ES-I3 (cell line): ENCODE data around the gene PIK3IP1.

ENCODE experiments used
- H3K36me3 ChIP-seq: 2 replicates; pipeline ENCODE4 v1.6.1; 2013; ENCODE audit warnings: mild to moderate bottlenecking, low read length, control low read depth, moderate library complexity; ENCODE audit not compliant: insufficient read depth
- H3K4me1 ChIP-seq: 2 replicates; pipeline ENCODE4 v1.6.1; 2013; ENCODE audit warnings: mild to moderate bottlenecking, control low read depth, low read length; ENCODE audit not compliant: insufficient read depth
- H3K9ac ChIP-seq: 2 replicates; pipeline ENCODE4 v1.6.1; 2013; ENCODE audit warnings: low read depth, mild to moderate bottlenecking, low read length, moderate library complexity
- H3K9me3 ChIP-seq: 2 replicates; pipeline ENCODE4 v1.6.1; 2013; ENCODE audit warnings: mild to moderate bottlenecking, low read length, moderate library complexity; ENCODE audit not compliant: control insufficient read depth, insufficient read depth

Gene PIK3IP1

DNA sequence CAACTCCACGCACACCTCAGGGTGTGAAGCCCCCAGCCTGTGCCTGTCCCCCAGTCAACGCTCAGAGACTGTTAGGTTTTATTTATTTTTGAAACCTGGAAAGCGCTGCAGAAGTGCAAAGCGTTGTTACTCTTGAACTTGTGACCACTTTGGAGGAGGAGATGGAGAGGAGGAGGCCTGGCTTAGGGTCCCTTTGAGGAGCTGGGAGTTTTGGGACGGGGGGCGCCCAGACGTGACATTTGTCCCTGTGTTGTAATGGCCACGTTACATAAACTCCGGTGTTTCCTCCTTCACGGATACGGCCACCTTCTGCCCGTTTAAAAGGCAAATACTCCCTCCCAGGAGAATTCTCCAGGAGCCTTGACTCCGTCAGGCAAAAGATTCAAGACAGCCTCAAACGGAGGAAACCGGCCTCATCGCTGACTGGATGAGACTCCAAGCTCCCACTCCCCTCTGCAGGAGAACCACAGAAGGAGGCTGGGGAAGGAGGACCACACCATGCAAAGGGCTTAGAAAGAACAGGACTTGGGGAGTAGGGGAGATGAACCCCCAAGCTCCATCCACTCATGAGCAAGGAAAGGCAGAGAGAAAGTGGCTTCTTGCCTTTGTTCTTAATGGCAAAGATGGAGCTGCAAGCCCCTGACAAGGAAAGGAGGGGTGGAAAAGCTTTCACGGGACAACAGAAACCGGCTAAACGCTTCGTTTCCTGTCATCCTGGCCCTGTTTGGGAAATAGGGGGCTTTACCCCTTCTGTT, 630 bp downstream of the PIK3IP1 start:
- Histone ChIP-seq H3K4me1 (no peaks in the 10 kb centered on the region), H3K9me3 (no peaks in the 10 kb centered on the region), H3K36me3 (no peaks in the 10 kb centered on the region), H3K9ac (peak overlapping the region; percentile 92; the same call in 1 of the 2 replicates)

- H3K4me1 ChIP-seq = no peaks in the 10 kb centered on the region
- no peaks in the 10 kb centered on the region for H3K36me3 ChIP-seq
- H3K9me3 ChIP-seq = no peaks in the 10 kb centered on the region
- peak overlapping the region; percentile 92 for H3K9ac ChIP-seq
Observed at GRCh38 chr22:31290494-31291471, 1.5 kb downstream of the PIK3IP1 start.

- H3K9ac ChIP-seq = no peak overlapping the region
- H3K4me1 ChIP-seq = no peaks in the 10 kb centered on the region
- no peaks in the 10 kb centered on the region for H3K9me3 ChIP-seq
- H3K36me3 ChIP-seq = no peaks in the 10 kb centered on the region
Observed at GRCh38 chr22:31289344-31289743, 2.9 kb downstream of the PIK3IP1 start.

DNA sequence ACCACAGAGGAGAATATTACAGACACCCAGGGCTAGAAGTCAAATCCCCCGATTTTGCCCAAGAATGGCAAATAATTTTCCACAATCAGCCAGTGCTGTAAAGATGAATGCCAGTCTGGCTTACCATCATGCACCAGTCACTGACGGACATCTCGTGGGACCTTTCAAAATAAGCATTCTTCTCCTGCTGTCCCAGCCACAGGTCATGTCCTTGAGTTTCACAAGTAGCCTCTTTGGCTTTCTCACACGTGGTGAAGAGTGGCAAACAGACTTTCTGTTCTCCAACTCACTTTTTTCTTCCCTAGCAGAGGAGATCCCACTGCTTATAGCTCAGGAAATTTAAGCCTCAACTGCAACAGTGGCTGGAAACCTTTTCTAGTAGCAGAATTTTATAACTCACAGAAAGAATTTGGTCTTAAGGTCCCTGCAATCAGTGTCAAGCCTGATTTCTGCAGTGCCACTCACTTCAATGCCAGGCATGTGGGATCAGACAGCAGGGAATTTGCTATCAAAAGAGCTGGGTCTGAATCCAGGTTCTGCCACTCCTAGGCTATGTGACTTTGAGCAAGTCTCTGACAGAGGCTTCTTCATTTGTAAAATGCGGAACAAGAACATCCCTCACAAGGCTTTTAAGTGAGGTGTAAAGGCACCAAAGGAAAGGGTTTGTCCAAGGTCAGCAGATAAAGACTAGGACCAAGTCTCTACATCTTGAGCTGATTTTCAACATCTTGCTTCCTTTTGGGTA, 3.6 kb downstream of the PIK3IP1 start:
- Histone ChIP-seq H3K9ac (no peak overlapping the region), H3K36me3 (no peaks in the 10 kb centered on the region)

DNA sequence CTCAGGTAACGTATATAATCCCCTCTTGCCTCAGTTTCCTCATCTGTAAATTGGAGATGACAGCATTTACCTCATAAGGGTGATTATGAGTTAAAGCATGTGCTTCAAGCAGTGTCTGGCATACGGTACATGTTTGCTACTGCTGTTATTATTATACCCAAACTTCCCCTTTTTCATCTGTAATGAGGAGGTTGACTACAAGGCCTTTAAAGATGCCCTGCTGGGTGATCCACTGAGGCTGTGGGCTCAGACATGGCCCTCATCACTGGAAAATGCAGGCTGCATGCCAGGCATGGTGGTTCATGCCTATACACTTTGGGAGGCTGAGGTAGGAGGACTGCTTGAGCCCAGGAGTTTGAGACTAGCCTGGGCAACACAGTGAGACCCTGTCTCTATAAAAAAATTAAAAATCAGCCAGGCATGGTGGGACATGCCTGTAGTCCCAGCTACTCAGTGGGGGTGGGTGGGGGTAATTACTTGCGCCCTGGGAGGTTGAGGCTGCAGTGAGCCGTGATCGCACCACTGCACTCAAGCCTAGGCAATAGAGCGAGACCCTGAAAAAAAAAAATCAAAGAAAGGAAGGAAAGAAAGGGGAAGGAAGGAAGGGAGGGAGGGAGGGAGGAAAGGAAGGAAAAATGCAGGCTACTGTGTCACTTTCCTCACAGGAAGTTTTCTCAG, 4.3 kb downstream of the PIK3IP1 start:
- Histone ChIP-seq H3K9ac (no peak overlapping the region), H3K9me3 (no peaks in the 10 kb centered on the region), H3K36me3 (no peaks in the 10 kb centered on the region), H3K4me1 (no peaks in the 10 kb centered on the region)

More for the DNA sequence above, 3.6 kb downstream of the PIK3IP1 start:
- Histone ChIP-seq H3K9me3 (no peaks in the 10 kb centered on the region), H3K4me1 (no peaks in the 10 kb centered on the region)

GRCh38 chr22:31286360-31287255, 5.7 kb downstream of the PIK3IP1 start:
- Histone ChIP-seq H3K9ac (no peak overlapping the region), H3K9me3 (no peaks in the 10 kb centered on the region), H3K4me1 (no peaks in the 10 kb centered on the region), H3K36me3 (no peaks in the 10 kb centered on the region)

- Histone ChIP-seq H3K4me1 (no peaks in the 10 kb centered on the region), H3K9ac (no peak overlapping the region), H3K36me3 (no peaks in the 10 kb centered on the region; the same call in 1 of the 2 replicates), H3K9me3 (no peaks in the 10 kb centered on the region)
Observed at GRCh38 chr22:31284281-31285155, 7.8 kb downstream of the PIK3IP1 start.

DNA sequence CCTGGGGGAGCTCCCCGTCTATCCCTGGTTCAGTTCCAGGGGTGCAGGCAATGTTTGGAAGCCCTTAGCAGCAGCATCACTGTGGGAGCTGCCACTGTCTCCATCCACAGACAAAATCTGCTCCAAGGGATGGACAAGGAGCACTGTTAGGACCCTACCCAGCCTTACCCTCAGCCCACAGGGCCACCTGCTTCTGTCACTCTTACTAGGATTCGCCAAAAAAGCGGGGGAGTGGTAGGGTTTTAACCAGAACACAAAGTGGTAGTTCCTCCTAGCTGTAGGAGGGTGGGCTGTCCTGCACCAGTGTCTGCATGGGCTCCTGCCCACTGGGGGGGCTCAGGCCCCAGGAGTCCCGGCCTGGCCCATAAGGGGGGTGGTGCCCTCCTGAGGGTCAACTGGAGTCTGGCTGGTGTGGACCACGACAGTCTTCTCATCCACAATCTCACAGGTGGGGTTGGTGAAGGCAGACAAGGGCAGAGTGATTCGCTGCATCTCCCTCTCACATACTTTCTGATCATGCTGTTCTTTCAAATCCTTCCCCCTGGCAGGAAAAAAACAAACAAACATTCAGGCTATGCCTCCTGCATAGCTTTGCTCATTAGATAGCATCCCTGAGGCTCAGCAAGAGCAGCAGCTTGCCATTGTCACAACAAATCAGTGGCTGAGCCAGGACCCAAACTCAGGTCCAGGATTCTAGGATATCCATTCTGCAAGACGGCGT, 9.4 kb downstream of the PIK3IP1 start:
- no peaks in the 10 kb centered on the region for H3K9me3 ChIP-seq
- no peak overlapping the region for H3K9ac ChIP-seq
- H3K36me3 ChIP-seq = peaks cover 3% of the 10 kb centered on the region; the same call in 1 of the 2 replicates
- no peaks in the 10 kb centered on the region for H3K4me1 ChIP-seq

DNA sequence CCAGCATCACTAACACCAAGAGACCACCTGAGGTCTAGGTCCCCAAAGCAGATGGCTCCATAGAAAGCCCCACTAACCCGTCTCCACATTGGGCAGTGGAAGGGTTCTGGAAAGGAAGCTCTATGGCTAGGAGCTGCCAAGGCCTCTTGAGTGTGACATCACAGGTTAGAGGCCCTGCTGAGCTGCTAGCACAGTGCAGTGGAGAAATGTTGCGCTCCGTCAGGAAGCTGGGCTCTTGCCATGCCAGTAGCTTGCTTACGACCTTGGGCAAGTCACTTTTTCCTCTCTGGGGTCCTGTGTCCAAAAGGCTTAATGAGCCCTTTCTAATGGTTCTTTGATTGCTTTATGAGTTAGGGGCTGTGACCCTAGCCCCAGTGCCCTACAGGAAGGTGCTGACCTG, 10.6 kb downstream of the PIK3IP1 start:
- H3K36me3 ChIP-seq = peaks cover 3% of the 10 kb centered on the region; the same call in 1 of the 2 replicates
- H3K9me3 ChIP-seq = no peaks in the 10 kb centered on the region
- H3K9ac ChIP-seq = no peak overlapping the region
- H3K4me1 ChIP-seq = no peaks in the 10 kb centered on the region

GRCh38 chr22:31279821-31280505, 12.3 kb downstream of the PIK3IP1 start:
- Histone ChIP-seq H3K9ac (no peak overlapping the region), H3K9me3 (no peaks in the 10 kb centered on the region), H3K36me3 (peaks cover 7% of the 10 kb centered on the region), H3K4me1 (no peaks in the 10 kb centered on the region)

- Histone ChIP-seq H3K4me1 (no peaks in the 10 kb centered on the region), H3K36me3 (peaks cover 13% of the 10 kb centered on the region), H3K9ac (no peak overlapping the region), H3K9me3 (no peaks in the 10 kb centered on the region)
Observed at GRCh38 chr22:31279327-31279669, 13.0 kb downstream of the PIK3IP1 start.
